Skeletal muscle tissue (tissue), 4 donors: ENCODE measurements around the gene CDRT4. TPM values are rescaled to one million over a fixed set of nuclear protein-coding genes. Genes with fewer than 3 reads are reported as not detected.

Experiments used
- H3K27ac ChIP-seq: one replicate; pipeline ENCODE4 v1.7.0; 2013; ENCODE audit warnings: mild to moderate bottlenecking, low read depth, low read length, inconsistent platforms
- H3K27me3 ChIP-seq, 3 donors: one replicate each; pipeline ENCODE4 v1.7.0; 2013; ENCODE audit warnings: low read length in 3 of 3; ENCODE audit not compliant: control insufficient read depth in 3 of 3, insufficient read depth in 3 of 3
- H3K36me3 ChIP-seq, 3 donors: one replicate each; pipeline ENCODE4 v1.7.0; 2013; ENCODE audit warnings: low read length in 3 of 3; ENCODE audit not compliant: control insufficient read depth in 3 of 3, insufficient read depth in 3 of 3
- H3K4me1 ChIP-seq, 3 donors: one replicate each; pipeline ENCODE4 v1.7.0; 2013; ENCODE audit warnings: low read length in 3 of 3, mild to moderate bottlenecking in 3 of 3; ENCODE audit not compliant: control insufficient read depth in 3 of 3, insufficient read depth in 3 of 3
- H3K4me3 ChIP-seq, 3 donors: one replicate each; pipeline ENCODE4 v1.7.0; 2013; ENCODE audit warnings: low read length in 3 of 3
- H3K9ac ChIP-seq, 3 donors: one replicate each; pipeline ENCODE4 v1.7.0; 2013; ENCODE audit warnings: low read length in 3 of 3, mild to moderate bottlenecking in 3 of 3, moderate library complexity in 2 of 3, low read depth in 1 of 3
- H3K9me3 ChIP-seq, 3 donors: one replicate each; pipeline ENCODE4 v1.7.0; 2013; ENCODE audit warnings: low read length in 3 of 3; ENCODE audit not compliant: control insufficient read depth in 3 of 3
- total RNA-seq: library from RNA; depleted of rRNA; stranded (reverse); fragments of >200 nt; gene quantifications from one replicate; pipeline ENCODE4 v1.2.3, GENCODE V29; 2014
- donor health status: Osteomylitis.

Gene CDRT4
- total RNA-seq, 1 donor from 2014 or later, result 1.6 TPM

- H3K4me3 ChIP-seq, result no peak overlapping the region
- H3K9me3 ChIP-seq, result no peaks in the 10 kb centered on the region
- H3K27me3 ChIP-seq, result no peaks in the 10 kb centered on the region
- peaks cover 18 to 32% (median 28%) of the 10 kb centered on the region in 3 donors for H3K4me1 ChIP-seq
- H3K36me3 ChIP-seq, result no peaks in the 10 kb centered on the region
- no peak overlapping the region for H3K27ac ChIP-seq
- no peak overlapping the region for H3K9ac ChIP-seq
Measured at GRCh38 chr17:15438491-15439105, 28.8 kb downstream of the CDRT4 start.

GRCh38 chr17:15437303-15437635 lies 30.2 kb downstream of the CDRT4 start:
- Histone ChIP-seq H3K4me3 (no peak overlapping the region), H3K27ac (no peak overlapping the region), H3K27me3 (no peaks in the 10 kb centered on the region), H3K9ac (no peak overlapping the region), H3K36me3 (no peaks in the 10 kb centered on the region), H3K4me1 (peaks cover 18 to 45% (median 40%) of the 10 kb centered on the region in 3 donors), H3K9me3 (no peaks in the 10 kb centered on the region)

GRCh38 chr17:15436473-15437302 lies 30.7 kb downstream of the CDRT4 start:
- Histone ChIP-seq H3K4me3 (no peak overlapping the region), H3K36me3 (no peaks in the 10 kb centered on the region), H3K4me1 (peaks cover 21 to 51% (median 44%) of the 10 kb centered on the region in 3 donors), H3K27me3 (no peaks in the 10 kb centered on the region), H3K27ac (peak overlapping the region; percentile 26), H3K9ac (no peak overlapping the region), H3K9me3 (no peaks in the 10 kb centered on the region)

- Histone ChIP-seq H3K27me3 (no peaks in the 10 kb centered on the region), H3K27ac (peak overlapping the region; percentile 79), H3K4me1 (peaks cover 34 to 66% (median 60%) of the 10 kb centered on the region in 3 donors), H3K9me3 (no peaks in the 10 kb centered on the region), H3K9ac (no peak overlapping the region), H3K4me3 (no peak overlapping the region), H3K36me3 (no peaks in the 10 kb centered on the region)
Measured at GRCh38 chr17:15434956-15435355, 32.5 kb downstream of the CDRT4 start.

- H3K27ac ChIP-seq, result peak overlapping the region; percentile 79
- H3K9me3 ChIP-seq, result no peaks in the 10 kb centered on the region
- H3K27me3 ChIP-seq, result no peaks in the 10 kb centered on the region
- no peak overlapping the region for H3K9ac ChIP-seq
- H3K36me3 ChIP-seq, result no peaks in the 10 kb centered on the region
- no peak overlapping the region for H3K4me3 ChIP-seq
- peaks cover 34 to 69% (median 62%) of the 10 kb centered on the region in 3 donors for H3K4me1 ChIP-seq
Measured at GRCh38 chr17:15432807-15433611, 34.4 kb downstream of the CDRT4 start.

- Histone ChIP-seq H3K27ac (peak overlapping the region; percentile 86), H3K36me3 (no peaks in the 10 kb centered on the region), H3K4me1 (peaks cover 34 to 64% (median 59%) of the 10 kb centered on the region in 3 donors), H3K4me3 (no peak overlapping the region), H3K27me3 (no peaks in the 10 kb centered on the region), H3K9me3 (no peaks in the 10 kb centered on the region), H3K9ac (peak overlapping the region; percentile 39 to 52 (median 42))
Measured at GRCh38 chr17:15431766-15432165, 35.7 kb downstream of the CDRT4 start.

- H3K36me3 ChIP-seq, result no peaks in the 10 kb centered on the region
- H3K27ac ChIP-seq, result peak overlapping the region; percentile 86
- H3K4me3 ChIP-seq, result peak overlapping the region in 2 of 3 donors; percentile 15 to 17
- H3K9me3 ChIP-seq, result no peaks in the 10 kb centered on the region
- peak overlapping the region; percentile 47 to 81 (median 78) for H3K9ac ChIP-seq
- H3K27me3 ChIP-seq, result no peaks in the 10 kb centered on the region
- H3K4me1 ChIP-seq, result peaks cover 28 to 58% (median 53%) of the 10 kb centered on the region in 3 donors
Measured at GRCh38 chr17:15431196-15431595, 36.2 kb downstream of the CDRT4 start.

GRCh38 chr17:15424521-15424920 lies 42.9 kb downstream of the CDRT4 start:
- H3K9me3 ChIP-seq, result no peaks in the 10 kb centered on the region
- no peaks in the 10 kb centered on the region for H3K27me3 ChIP-seq
- no peak overlapping the region for H3K9ac ChIP-seq

GRCh38 chr17:15422392-15422965 lies 44.9 kb downstream of the CDRT4 start:
- H3K27me3 ChIP-seq, result no peaks in the 10 kb centered on the region
- H3K4me3 ChIP-seq, result no peak overlapping the region
- H3K4me1 ChIP-seq, result peaks cover 0 to 7% (median 0%) of the 10 kb centered on the region in 3 donors
- no peaks in the 10 kb centered on the region for H3K36me3 ChIP-seq
- no peaks in the 10 kb centered on the region for H3K9me3 ChIP-seq
- no peak overlapping the region for H3K27ac ChIP-seq
- H3K9ac ChIP-seq, result no peak overlapping the region

More at GRCh38 chr17:15424521-15424920, 42.9 kb downstream of the CDRT4 start:
- no peak overlapping the region for H3K27ac ChIP-seq
- H3K36me3 ChIP-seq, result no peaks in the 10 kb centered on the region
- no peak overlapping the region for H3K4me3 ChIP-seq
- peaks cover 0 to 7% (median 0%) of the 10 kb centered on the region in 3 donors for H3K4me1 ChIP-seq
